ENCODE data around the gene MERTK.
"Not testable (repeated sequence)": the region's sequence is repeated elsewhere in the genome, so short reads cannot be mapped to it uniquely, and the experiment has no call there.

The MERTK gene

GRCh38 chr2:112062894-112063293 is 164.5 kb downstream of the MERTK start:
- H3K36me3 ChIP-seq = peaks cover 83% of the 10 kb centered on the region
- H3K27ac ChIP-seq = no peak overlapping the region
- H3K9ac ChIP-seq = no peak overlapping the region
- no peaks in the 10 kb centered on the region; the same call in 1 of the 2 replicates for H4K20me1 ChIP-seq
- no peak overlapping the region for H3K4me2 ChIP-seq
- 0 out of 2 replicates have a peak, but pooled peaks cover 2% of the 10 kb centered on the region for H3K4me1 ChIP-seq
- no peak for TF ChIP-seq Cebpa-rat (IDR thresholded peaks at IDR 0.05)
- no peak overlapping the region for H3K4me3 ChIP-seq
- H3K9me3 ChIP-seq = no peaks in the 10 kb centered on the region
- H3K27me3 ChIP-seq = no peaks in the 10 kb centered on the region

DNA sequence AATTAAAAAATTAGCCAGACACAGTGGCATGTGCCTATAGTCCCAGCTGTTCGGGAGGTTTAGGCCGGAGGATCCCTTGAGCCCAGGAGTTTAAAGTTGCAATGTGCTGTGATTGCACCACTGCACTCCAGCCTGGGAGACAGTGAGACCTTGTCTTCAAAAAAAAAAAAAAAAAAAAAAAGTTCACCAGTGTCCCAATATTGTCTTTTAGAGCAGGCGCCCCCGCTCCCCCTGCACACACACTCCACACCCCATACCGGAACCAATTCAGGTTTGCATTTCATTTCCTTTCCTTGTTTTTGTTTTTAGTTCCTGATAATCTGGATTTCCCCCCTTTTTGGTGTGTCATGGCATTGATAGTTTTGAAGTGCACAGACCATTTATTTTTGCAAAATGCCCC is 167.1 kb downstream of the MERTK start:
- H3K4me2 ChIP-seq = no peak overlapping the region
- TF ChIP-seq Cebpa-rat (IDR thresholded peaks at IDR 0.05) = no peak
- no peaks in the 10 kb centered on the region for H3K4me1 ChIP-seq
- no peaks in the 10 kb centered on the region for H3K27me3 ChIP-seq
- H3K9ac ChIP-seq = no peak overlapping the region
- H4K20me1 ChIP-seq = no peaks in the 10 kb centered on the region
- no peak overlapping the region for H3K4me3 ChIP-seq
- H3K36me3 ChIP-seq = peaks cover 94% of the 10 kb centered on the region
- peaks cover 20% of the 10 kb centered on the region for H3K9me3 ChIP-seq
- H3K27ac ChIP-seq = no peak overlapping the region

- H3K9me3 ChIP-seq = peaks cover 23% of the 10 kb centered on the region
- H4K20me1 ChIP-seq = no peaks in the 10 kb centered on the region
- no peak overlapping the region for H3K27ac ChIP-seq
- H3K9ac ChIP-seq = no peak overlapping the region
- peaks cover 96% of the 10 kb centered on the region for H3K36me3 ChIP-seq
- H3K4me1 ChIP-seq = no peaks in the 10 kb centered on the region
- no peak overlapping the region for H3K4me2 ChIP-seq
- TF ChIP-seq Cebpa-rat (IDR thresholded peaks at IDR 0.05) = no peak
- H3K4me3 ChIP-seq = no peak overlapping the region
- H3K27me3 ChIP-seq = no peaks in the 10 kb centered on the region
Measured at GRCh38 chr2:112065966-112066365, 167.6 kb downstream of the MERTK start.

DNA sequence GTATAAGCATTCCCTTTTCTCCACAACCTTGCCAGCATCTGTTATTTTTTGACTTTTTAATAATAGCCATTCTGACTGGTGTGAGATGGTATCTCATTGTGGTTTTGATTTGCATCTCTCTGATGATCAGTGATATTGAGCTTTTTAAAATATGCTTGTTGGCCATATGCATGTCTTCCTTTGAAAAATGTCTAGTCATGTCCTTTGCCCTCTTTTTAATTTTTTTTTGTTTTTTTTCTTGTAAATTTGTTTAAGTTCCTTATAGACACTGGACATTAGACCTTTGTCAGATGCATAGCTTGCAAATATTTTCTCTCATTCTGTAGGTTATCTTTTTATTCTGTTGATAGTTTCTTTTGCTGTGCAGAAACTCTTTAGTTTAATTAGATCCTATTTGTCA is 171.4 kb downstream of the MERTK start:
- H3K9ac ChIP-seq, H3K4me1 ChIP-seq, H3K4me3 ChIP-seq, H3K27ac ChIP-seq, H4K20me1 ChIP-seq, H3K27me3 ChIP-seq, H3K4me2 ChIP-seq: not testable (repeated sequence)
- H3K36me3 ChIP-seq = peaks cover 94% of the 10 kb centered on the region
- H3K9me3 ChIP-seq = peaks cover 53% of the 10 kb centered on the region

DNA sequence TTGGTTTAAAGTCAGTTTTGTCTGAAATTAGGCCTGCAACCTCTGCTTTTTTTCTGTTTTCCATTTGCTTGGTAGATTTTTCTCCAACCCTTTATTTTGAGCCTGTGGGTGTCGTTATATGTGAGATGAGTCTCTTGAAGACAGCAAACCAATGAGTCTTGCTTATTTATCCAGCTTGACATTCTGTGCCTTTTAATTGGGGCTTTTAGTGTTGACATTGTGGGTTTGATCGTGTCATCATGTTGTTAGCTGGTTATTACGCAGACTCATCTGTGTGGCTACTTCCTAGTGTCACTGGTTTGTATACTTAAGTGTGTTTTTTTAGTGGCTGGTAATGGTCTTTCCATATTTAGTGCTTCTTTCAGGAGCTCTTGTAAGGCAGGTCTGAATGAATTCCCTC is 175.5 kb downstream of the MERTK start:
- Histone ChIP-seq H3K36me3 (peaks cover 87% of the 10 kb centered on the region), H3K4me2 (no peak overlapping the region)

DNA sequence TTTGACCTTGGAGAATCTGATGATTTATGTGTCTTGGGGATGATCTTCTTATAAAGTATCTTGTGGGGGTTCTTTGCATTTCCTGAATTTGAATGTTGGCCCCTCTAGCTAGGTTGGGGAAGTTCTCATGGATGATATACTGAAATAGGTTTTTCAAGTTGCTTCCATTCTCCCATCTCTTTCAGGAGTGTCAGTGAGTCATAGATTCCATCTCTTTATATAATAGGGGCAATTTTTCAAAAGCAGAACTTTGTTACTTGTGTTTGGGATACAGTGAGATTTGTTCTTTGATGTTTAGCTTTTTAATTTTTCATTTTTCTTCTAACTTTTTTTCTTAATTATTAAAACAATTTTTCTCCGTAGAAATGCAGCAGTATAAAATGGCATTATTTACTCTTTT is 176.1 kb downstream of the MERTK start:
- no peak for TF ChIP-seq Cebpa-rat (IDR thresholded peaks at IDR 0.05)
- Histone ChIP-seq H3K27ac (no peak overlapping the region), H3K9me3 (peaks cover 41% of the 10 kb centered on the region), H3K4me3 (no peak overlapping the region), H3K4me1 (peaks cover 5% of the 10 kb centered on the region; the same call in 1 of the 2 replicates), H3K36me3 (peaks cover 87% of the 10 kb centered on the region), H3K4me2 (no peak overlapping the region), H4K20me1 (peaks cover 6% of the 10 kb centered on the region; the same call in 1 of the 2 replicates), H3K9ac (no peak overlapping the region), H3K27me3 (no peaks in the 10 kb centered on the region)

More for the DNA sequence above, 175.5 kb downstream of the MERTK start:
- peaks cover 5% of the 10 kb centered on the region; the same call in 1 of the 2 replicates for H3K4me1 ChIP-seq
- no peak for TF ChIP-seq Cebpa-rat (IDR thresholded peaks at IDR 0.05)
- peaks cover 6% of the 10 kb centered on the region; the same call in 1 of the 2 replicates for H4K20me1 ChIP-seq
- peaks cover 47% of the 10 kb centered on the region for H3K9me3 ChIP-seq
- no peak overlapping the region for H3K4me3 ChIP-seq
- H3K27me3 ChIP-seq = no peaks in the 10 kb centered on the region
- H3K9ac ChIP-seq = no peak overlapping the region
- H3K27ac ChIP-seq = no peak overlapping the region

GRCh38 chr2:112075490-112076260 is 177.3 kb downstream of the MERTK start:
- no peak overlapping the region for H3K9ac ChIP-seq
- peaks cover 31% of the 10 kb centered on the region for H3K9me3 ChIP-seq
- peaks cover 78% of the 10 kb centered on the region for H3K36me3 ChIP-seq
- peaks cover 5% of the 10 kb centered on the region; the same call in 1 of the 2 replicates for H3K4me1 ChIP-seq
- no peak overlapping the region for H3K4me2 ChIP-seq
- H3K27me3 ChIP-seq = no peaks in the 10 kb centered on the region
- H4K20me1 ChIP-seq = peaks cover 6% of the 10 kb centered on the region; the same call in 1 of the 2 replicates
- H3K4me3 ChIP-seq = no peak overlapping the region
- no peak for TF ChIP-seq Cebpa-rat (IDR thresholded peaks at IDR 0.05)
- no peak overlapping the region for H3K27ac ChIP-seq

GRCh38 chr2:112077814-112078213 is 179.4 kb downstream of the MERTK start:
- Histone ChIP-seq H3K27ac (no peak overlapping the region), H3K4me2 (no peak overlapping the region), H3K4me1 (no peaks in the 10 kb centered on the region), H3K4me3 (no peak overlapping the region), H3K36me3 (peaks cover 80% of the 10 kb centered on the region), H4K20me1 (no peaks in the 10 kb centered on the region; the same call in 1 of the 2 replicates), H3K27me3 (no peaks in the 10 kb centered on the region), H3K9ac (no peak overlapping the region), H3K9me3 (peaks cover 17% of the 10 kb centered on the region)
- TF ChIP-seq Cebpa-rat (IDR thresholded peaks at IDR 0.05) = no peak

All from BLaER1 (cell line).